SK-N-SH treated with all-trans-retinoic acid at 6 μM for 48 hours (cell line): ENCODE measurements around the gene SMTN.

Source experiments
- ATAC-seq: fragments of 200-7000 bp; cut with Tn5 transposase; 3 replicates; pipeline ENCODE4 v1.9.1; 2020; ENCODE audit warnings: mild to moderate bottlenecking, moderate library complexity
- ARNTL ChIP-seq: fragments of 450-650 bp; formaldehyde crosslinking; IDR thresholded peaks from 2 replicates; pipeline ENCODE4 v1.5.0; 2020; ENCODE audit warnings: low read depth, mild to moderate bottlenecking, moderate library complexity, borderline replicate concordance
- BACH2 ChIP-seq: fragments of 250-450 bp; sonication (Bioruptor Pico); IDR thresholded peaks from 2 replicates; pipeline ENCODE4 v1.9.0; 2021; ENCODE audit warnings: mild to moderate bottlenecking, borderline replicate concordance
- CSDC2 ChIP-seq: fragments of 250-450 bp; sonication (Bioruptor Pico); IDR thresholded peaks from 2 replicates; pipeline ENCODE4 v1.5.0; 2020; ENCODE audit warnings: mild to moderate bottlenecking, moderate library complexity
- ESRRG ChIP-seq: fragments of 250-450 bp; sonication (Bioruptor Pico); IDR thresholded peaks from 2 replicates; pipeline ENCODE4 v1.6.1; 2021; ENCODE audit warnings: mild to moderate bottlenecking
- GLIS3 ChIP-seq: fragments of 250-450 bp; sonication (Bioruptor Pico); IDR thresholded peaks from 2 replicates; pipeline ENCODE4 v1.5.0; 2020; ENCODE audit warnings: mild to moderate bottlenecking, moderate library complexity
- ISL1 ChIP-seq: fragments of 250-450 bp; sonication (Bioruptor Pico); IDR thresholded peaks from 2 replicates; pipeline ENCODE4 v2.1.2; 2022; ENCODE audit warnings: mild to moderate bottlenecking, moderate library complexity
- OSR1 ChIP-seq: fragments of 250-450 bp; sonication (Bioruptor Pico); IDR thresholded peaks from 2 replicates; pipeline ENCODE4 v1.8.0; 2022; ENCODE audit warnings: moderate library complexity, mild to moderate bottlenecking, inconsistent platforms
- PPARA ChIP-seq: fragments of 250-450 bp; sonication (Bioruptor Pico); IDR thresholded peaks from 2 replicates; pipeline ENCODE4 v1.5.0; 2020; ENCODE audit warnings: mild to moderate bottlenecking, borderline replicate concordance
- RARB ChIP-seq: fragments of 250-450 bp; sonication (Bioruptor Pico); IDR thresholded peaks from 2 replicates; pipeline ENCODE4 v1.8.0; 2021; ENCODE audit warnings: mild to moderate bottlenecking, moderate library complexity
- SNAI2 ChIP-seq: fragments of 250-450 bp; sonication (Bioruptor Pico); IDR thresholded peaks from 2 replicates; pipeline ENCODE4 v1.5.0; 2020; ENCODE audit warnings: mild to moderate bottlenecking, moderate library complexity
- TCF4 ChIP-seq: fragments of 250-450 bp; sonication (Bioruptor Pico); IDR thresholded peaks from 2 replicates; pipeline ENCODE4 v1.8.0; 2021; ENCODE audit warnings: mild to moderate bottlenecking, moderate library complexity, borderline replicate concordance
- ZFP3 ChIP-seq: fragments of 250-450 bp; sonication (Bioruptor Pico); IDR thresholded peaks from 2 replicates; pipeline ENCODE4 v1.5.0; 2020; ENCODE audit warnings: mild to moderate bottlenecking, moderate library complexity
- ZFP30 ChIP-seq: fragments of 450-650 bp; formaldehyde crosslinking; IDR thresholded peaks from 2 replicates; pipeline ENCODE4 v1.5.0; 2022; ENCODE audit warnings: mild to moderate bottlenecking, moderate library complexity
- ZNF70 ChIP-seq: fragments of 450-650 bp; formaldehyde crosslinking; IDR thresholded peaks from 2 replicates; pipeline ENCODE4 v1.5.0; 2020; ENCODE audit warnings: mild to moderate bottlenecking, moderate library complexity
- ZNF8 ChIP-seq: fragments of 450-650 bp; formaldehyde crosslinking; IDR thresholded peaks from 2 replicates; pipeline ENCODE4 v1.5.0; 2020; ENCODE audit warnings: mild to moderate bottlenecking, moderate library complexity
- TF ChIP-seq, protein P1 (sequence below): fragments of 250-450 bp; sonication (Bioruptor Pico); IDR thresholded peaks from 2 replicates; pipeline ENCODE4 v1.5.0; 2020; ENCODE audit warnings: mild to moderate bottlenecking, moderate library complexity
- TF ChIP-seq, protein P2 (sequence below): fragments of 250-450 bp; sonication (Bioruptor Pico); IDR thresholded peaks from 2 replicates; pipeline ENCODE4 v1.5.1; 2020; ENCODE audit warnings: low read depth, mild to moderate bottlenecking, moderate library complexity
- TF ChIP-seq, protein P3 (sequence below): fragments of 250-450 bp; sonication (Bioruptor Pico); IDR thresholded peaks from 2 replicates; pipeline ENCODE4 v1.8.0; 2020; ENCODE audit warnings: mild to moderate bottlenecking, moderate library complexity, borderline replicate concordance
- TF ChIP-seq, protein P4 (sequence below): fragments of 250-450 bp; sonication (Bioruptor Pico); IDR thresholded peaks from 2 replicates; pipeline ENCODE4 v1.8.0; 2021; ENCODE audit warnings: low read depth, mild to moderate bottlenecking, moderate library complexity, borderline replicate concordance
- TF ChIP-seq, protein P5 (sequence below): fragments of 250-450 bp; sonication (Bioruptor Pico); IDR thresholded peaks from 2 replicates; pipeline ENCODE4 v1.5.1; 2021; ENCODE audit warnings: mild to moderate bottlenecking, moderate library complexity

Gene SMTN

DNA sequence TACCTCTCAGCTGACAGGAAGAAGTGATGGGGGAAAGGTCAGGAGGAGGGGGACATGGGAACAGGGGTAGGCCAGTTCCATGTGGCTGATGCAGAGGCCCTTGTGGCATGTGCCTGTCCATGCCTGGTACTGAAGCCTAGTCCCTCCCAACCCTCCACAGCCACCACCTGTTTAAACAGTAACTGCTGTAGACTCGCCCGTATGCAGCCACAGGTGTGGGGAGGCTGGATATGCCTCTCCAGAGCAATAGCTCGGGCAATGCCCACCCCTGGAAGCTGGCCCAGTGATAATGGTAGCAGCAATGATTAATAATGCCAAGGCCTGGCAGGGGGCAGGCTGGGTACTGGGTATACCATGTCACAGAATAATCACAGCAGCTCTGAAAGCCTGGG is 2.3 kb downstream of the SMTN start:
- ATAC-seq = no peak
- TF ChIP-seq, protein P1, sequence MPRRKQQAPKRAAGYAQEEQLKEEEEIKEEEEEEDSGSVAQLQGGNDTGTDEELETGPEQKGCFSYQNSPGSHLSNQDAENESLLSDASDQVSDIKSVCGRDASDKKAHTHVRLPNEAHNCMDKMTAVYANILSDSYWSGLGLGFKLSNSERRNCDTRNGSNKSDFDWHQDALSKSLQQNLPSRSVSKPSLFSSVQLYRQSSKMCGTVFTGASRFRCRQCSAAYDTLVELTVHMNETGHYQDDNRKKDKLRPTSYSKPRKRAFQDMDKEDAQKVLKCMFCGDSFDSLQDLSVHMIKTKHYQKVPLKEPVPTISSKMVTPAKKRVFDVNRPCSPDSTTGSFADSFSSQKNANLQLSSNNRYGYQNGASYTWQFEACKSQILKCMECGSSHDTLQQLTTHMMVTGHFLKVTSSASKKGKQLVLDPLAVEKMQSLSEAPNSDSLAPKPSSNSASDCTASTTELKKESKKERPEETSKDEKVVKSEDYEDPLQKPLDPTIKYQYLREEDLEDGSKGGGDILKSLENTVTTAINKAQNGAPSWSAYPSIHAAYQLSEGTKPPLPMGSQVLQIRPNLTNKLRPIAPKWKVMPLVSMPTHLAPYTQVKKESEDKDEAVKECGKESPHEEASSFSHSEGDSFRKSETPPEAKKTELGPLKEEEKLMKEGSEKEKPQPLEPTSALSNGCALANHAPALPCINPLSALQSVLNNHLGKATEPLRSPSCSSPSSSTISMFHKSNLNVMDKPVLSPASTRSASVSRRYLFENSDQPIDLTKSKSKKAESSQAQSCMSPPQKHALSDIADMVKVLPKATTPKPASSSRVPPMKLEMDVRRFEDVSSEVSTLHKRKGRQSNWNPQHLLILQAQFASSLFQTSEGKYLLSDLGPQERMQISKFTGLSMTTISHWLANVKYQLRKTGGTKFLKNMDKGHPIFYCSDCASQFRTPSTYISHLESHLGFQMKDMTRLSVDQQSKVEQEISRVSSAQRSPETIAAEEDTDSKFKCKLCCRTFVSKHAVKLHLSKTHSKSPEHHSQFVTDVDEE = no peak
- TF ChIP-seq ZNF8 (CRISPR knock-in tag) (no peak), ZFP30 (CRISPR knock-in tag) (no peak), ARNTL (no peak)
- TF ChIP-seq, protein P2, sequence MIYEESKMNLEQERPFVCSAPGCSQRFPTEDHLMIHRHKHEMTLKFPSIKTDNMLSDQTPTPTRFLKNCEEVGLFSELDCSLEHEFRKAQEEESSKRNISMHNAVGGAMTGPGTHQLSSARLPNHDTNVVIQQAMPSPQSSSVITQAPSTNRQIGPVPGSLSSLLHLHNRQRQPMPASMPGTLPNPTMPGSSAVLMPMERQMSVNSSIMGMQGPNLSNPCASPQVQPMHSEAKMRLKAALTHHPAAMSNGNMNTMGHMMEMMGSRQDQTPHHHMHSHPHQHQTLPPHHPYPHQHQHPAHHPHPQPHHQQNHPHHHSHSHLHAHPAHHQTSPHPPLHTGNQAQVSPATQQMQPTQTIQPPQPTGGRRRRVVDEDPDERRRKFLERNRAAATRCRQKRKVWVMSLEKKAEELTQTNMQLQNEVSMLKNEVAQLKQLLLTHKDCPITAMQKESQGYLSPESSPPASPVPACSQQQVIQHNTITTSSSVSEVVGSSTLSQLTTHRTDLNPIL (CRISPR knock-in tag) = no peak
- TF ChIP-seq, all 23 proteins: peak for 0

DNA sequence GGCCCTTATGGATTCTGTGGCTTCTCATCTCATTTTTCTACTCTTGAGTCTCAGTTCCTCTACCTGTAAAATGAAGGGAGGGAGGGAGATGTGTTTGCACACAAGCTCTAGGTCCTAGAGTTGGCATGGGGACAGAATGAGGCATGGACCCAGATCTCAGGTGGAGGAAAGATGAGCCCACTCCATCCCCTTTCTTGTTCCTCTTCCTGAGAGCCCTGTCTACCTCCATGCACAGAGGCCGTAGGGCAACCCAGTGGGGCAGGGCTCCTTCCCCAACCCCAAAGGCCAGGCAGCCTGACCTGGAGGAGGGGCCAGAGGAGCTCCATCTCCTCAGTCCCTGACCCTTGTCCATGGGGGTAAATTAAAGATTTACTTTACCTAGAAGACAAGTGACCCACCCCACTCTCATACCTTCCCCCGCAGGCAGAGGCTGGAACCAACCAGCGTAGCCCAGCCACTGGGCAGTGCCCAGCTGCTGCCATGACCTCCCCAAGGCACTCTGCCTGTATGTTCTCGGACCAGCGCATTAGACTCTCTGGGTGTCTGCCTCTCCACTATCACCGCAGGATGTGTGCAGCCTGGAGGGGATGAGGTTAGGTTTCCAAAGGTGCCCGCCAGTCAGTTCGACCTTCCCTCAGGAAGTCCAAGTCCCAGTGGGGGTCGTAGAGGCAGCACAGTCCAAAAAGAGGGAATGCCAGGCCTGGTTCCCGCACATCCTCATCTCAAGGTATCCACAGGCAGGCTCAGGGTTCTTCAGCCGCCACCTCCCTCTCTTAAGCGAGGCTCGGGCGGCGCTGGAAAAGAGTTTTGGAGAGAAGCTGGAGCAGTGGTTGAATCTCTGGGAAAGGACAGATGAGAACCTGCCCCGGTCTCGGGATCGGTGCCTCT is 3.0 kb downstream of the SMTN start:
- TF ChIP-seq BACH2 (CRISPR knock-in tag) (no peak), PPARA (CRISPR knock-in tag) (no peak), OSR1 (CRISPR knock-in tag) (no peak), ZNF70 (CRISPR knock-in tag) (no peak), ISL1 (no peak), TCF4 (CRISPR knock-in tag) (no peak), ZFP30 (CRISPR knock-in tag) (no peak), GLIS3 (CRISPR knock-in tag) (no peak), ARNTL (no peak), ESRRG (no peak), CSDC2 (CRISPR knock-in tag) (no peak)
- TF ChIP-seq, protein P3, sequence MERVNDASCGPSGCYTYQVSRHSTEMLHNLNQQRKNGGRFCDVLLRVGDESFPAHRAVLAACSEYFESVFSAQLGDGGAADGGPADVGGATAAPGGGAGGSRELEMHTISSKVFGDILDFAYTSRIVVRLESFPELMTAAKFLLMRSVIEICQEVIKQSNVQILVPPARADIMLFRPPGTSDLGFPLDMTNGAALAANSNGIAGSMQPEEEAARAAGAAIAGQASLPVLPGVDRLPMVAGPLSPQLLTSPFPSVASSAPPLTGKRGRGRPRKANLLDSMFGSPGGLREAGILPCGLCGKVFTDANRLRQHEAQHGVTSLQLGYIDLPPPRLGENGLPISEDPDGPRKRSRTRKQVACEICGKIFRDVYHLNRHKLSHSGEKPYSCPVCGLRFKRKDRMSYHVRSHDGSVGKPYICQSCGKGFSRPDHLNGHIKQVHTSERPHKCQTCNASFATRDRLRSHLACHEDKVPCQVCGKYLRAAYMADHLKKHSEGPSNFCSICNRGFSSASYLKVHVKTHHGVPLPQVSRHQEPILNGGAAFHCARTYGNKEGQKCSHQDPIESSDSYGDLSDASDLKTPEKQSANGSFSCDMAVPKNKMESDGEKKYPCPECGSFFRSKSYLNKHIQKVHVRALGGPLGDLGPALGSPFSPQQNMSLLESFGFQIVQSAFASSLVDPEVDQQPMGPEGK (CRISPR knock-in tag) = no peak
- TF ChIP-seq, protein P2 (CRISPR knock-in tag) = no peak
- TF ChIP-seq, protein P4, sequence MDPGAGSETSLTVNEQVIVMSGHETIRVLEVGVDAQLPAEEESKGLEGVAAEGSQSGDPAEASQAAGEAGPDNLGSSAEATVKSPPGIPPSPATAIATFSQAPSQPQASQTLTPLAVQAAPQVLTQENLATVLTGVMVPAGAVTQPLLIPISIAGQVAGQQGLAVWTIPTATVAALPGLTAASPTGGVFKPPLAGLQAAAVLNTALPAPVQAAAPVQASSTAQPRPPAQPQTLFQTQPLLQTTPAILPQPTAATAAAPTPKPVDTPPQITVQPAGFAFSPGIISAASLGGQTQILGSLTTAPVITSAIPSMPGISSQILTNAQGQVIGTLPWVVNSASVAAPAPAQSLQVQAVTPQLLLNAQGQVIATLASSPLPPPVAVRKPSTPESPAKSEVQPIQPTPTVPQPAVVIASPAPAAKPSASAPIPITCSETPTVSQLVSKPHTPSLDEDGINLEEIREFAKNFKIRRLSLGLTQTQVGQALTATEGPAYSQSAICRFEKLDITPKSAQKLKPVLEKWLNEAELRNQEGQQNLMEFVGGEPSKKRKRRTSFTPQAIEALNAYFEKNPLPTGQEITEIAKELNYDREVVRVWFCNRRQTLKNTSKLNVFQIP (CRISPR knock-in tag) = no peak
- peak; percentile 2 for ATAC-seq

DNA sequence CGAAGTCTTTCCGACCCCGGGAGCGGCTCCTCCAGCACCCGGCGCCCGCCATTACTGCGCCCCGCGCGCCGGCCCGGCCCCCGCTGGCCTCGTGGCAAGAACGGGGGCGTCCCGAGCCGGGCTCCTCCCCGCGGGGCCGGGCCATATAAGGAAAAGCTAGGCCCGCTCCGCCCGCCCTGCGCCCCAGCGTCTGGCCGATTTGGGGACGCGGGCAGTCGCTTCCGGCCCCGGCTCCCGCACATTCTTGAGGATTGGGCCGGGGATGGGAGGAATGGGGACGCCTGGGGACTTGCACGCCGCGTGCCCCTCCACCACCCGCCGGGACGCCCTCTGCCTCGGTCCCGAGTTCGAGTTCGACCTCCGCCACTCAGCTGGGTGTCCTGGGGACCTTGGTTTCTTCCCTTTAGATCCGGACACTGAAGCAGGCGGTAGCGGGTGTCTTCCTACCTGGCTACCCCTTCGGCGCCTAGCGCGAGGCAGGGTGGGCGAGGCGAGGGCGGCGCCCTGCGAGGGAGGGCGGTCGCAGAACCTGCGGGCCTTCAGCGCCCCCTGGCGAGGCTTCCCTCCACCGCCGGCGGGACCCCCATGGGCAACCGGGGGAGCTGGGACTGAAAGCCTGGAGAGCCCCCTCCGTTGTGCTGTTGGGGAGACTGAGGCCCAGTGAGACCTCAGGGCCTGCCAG is 3.8 kb downstream of the SMTN start:
- peak; percentile 81 for ATAC-seq
- TF ChIP-seq ZFP30 (CRISPR knock-in tag) (no peak), ARNTL (no peak), SNAI2 (no peak), RARB (CRISPR knock-in tag) (no peak), ZFP3 (CRISPR knock-in tag) (no peak), CSDC2 (CRISPR knock-in tag) (no peak)
- TF ChIP-seq, protein P3 (CRISPR knock-in tag) = no peak
- TF ChIP-seq, protein P5, sequence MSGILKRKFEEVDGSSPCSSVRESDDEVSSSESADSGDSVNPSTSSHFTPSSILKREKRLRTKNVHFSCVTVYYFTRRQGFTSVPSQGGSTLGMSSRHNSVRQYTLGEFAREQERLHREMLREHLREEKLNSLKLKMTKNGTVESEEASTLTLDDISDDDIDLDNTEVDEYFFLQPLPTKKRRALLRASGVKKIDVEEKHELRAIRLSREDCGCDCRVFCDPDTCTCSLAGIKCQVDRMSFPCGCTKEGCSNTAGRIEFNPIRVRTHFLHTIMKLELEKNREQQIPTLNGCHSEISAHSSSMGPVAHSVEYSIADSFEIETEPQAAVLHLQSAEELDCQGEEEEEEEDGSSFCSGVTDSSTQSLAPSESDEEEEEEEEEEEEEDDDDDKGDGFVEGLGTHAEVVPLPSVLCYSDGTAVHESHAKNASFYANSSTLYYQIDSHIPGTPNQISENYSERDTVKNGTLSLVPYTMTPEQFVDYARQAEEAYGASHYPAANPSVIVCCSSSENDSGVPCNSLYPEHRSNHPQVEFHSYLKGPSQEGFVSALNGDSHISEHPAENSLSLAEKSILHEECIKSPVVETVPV (CRISPR knock-in tag) = no peak
- TF ChIP-seq, protein P1 = no peak
